ENCODE results near the gene KLF4. TPM values are rescaled to one million over a fixed set of nuclear protein-coding genes. Genes with fewer than 3 reads are reported as not detected.

KLF4 gene
- total RNA-seq, 3 donors from 2014 or later, result 0.35 to 0.56 (median 0.50) TPM

DNA sequence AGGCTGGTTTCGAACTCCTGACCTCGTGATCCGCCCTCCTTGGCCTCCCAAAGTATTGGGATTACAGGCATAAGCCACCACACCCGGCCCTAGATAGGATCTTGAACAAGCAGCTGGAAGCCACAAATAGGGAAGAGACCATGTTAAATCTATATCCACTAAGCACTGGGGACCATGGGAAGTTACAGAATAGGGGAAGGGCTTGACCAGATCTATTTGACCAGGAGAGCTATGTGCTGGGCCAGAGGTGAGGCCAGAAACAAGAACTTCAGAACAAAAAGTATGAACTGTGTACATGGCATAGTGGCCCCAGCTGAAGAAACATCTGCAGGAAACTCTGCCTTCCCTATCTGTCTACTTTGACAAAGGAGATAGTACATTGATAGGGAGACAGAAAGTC, 10.8 kb downstream of the KLF4 start:
- DNase-seq (no peak), ATAC-seq (no peak)
- Mint-ChIP-seq H3K4me1 (ENCODE audit: low read depth) (no peaks in the 10 kb centered on the region), H3K9me3 (no peaks in the 10 kb centered on the region), H3K36me3 (ENCODE audit: insufficient read depth) (no peaks in the 10 kb centered on the region), H3K4me3 (no peak overlapping the region), H3K27me3 (ENCODE audit: low read depth) (peaks cover 13% of the 10 kb centered on the region)

- Mint-ChIP-seq H3K9me3 (no peaks in the 10 kb centered on the region), H3K4me3 (no peak overlapping the region), H3K4me1 (ENCODE audit: low read depth) (no peaks in the 10 kb centered on the region), H3K27me3 (ENCODE audit: low read depth) (peaks cover 9% of the 10 kb centered on the region), H3K36me3 (ENCODE audit: insufficient read depth) (no peaks in the 10 kb centered on the region)
- DNase-seq, result no peak
- ATAC-seq, result no peak
Measured at GRCh38 chr9:107474124-107474523, 15.4 kb downstream of the KLF4 start.

DNA sequence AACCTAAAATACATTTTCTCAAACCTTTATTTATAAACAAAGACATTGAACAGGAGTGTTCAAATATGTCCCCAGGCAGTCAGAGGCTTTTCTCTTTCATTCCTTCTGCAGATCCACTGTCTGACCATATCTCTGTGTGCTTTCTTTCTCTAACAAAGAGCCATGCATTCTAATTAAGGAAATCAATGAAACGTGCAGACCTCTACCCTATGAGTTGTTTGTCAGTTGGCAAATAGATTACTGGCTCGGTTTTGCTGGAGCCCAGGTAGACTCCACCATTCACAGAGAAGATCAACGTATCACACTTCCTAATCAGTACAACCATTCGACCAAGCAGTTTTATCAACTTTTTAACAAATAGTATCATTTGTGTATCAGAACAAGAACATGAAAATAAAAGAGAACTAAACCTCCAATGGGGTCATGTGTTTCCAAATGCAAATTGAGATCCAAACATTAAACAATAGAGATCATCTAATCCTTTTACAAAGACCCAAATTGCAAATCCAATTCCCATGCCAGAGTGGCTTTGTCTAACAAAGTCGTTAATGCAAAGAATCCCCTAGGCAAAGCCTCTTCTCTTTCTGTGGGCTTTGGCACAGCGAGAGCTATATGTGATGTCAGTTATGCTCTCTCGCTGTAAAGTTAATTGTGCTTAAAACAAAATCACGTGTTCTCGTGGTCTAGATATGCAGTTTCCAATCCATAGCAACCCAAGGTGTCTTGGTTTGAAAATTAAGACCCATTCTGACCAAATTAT, 16.8 kb downstream of the KLF4 start:
- no peak for DNase-seq
- Mint-ChIP-seq H3K36me3 (ENCODE audit: insufficient read depth) (no peaks in the 10 kb centered on the region), H3K27me3 (ENCODE audit: low read depth) (peaks cover 11% of the 10 kb centered on the region), H3K4me3 (no peak overlapping the region), H3K9me3 (no peaks in the 10 kb centered on the region), H3K4me1 (ENCODE audit: low read depth) (no peaks in the 10 kb centered on the region)
- no peak for ATAC-seq

- Mint-ChIP-seq H3K27me3 (ENCODE audit: low read depth) (peaks cover 20% of the 10 kb centered on the region), H3K4me1 (ENCODE audit: low read depth) (no peaks in the 10 kb centered on the region), H3K9me3 (no peaks in the 10 kb centered on the region), H3K4me3 (no peak overlapping the region), H3K36me3 (ENCODE audit: insufficient read depth) (no peaks in the 10 kb centered on the region)
- DNase-seq, result no peak
- ATAC-seq, result no peak
Measured at GRCh38 chr9:107471552-107471951, 18.0 kb downstream of the KLF4 start.

DNA sequence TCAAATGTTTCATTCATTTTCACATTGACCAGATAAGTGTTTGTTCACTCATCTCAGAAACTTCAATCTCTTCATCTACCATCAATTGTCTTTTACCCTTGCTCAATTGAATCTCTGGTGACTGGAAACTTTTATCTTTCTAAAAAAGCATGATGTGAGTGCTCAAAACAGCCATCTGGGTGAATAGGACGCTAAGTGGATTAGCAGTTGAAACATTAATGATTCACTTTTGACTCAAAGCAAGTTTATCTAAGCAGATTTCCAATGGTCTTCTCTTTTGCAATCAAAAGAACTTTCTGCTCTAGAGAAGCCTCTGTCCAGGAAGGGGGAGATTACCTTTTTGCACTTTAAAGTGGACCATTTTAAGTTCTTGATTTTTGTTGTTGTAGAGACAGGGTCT, 22.2 kb downstream of the KLF4 start:
- Mint-ChIP-seq H3K4me3 (no peak overlapping the region), H3K36me3 (ENCODE audit: insufficient read depth) (no peaks in the 10 kb centered on the region), H3K4me1 (ENCODE audit: low read depth) (peaks cover 5% of the 10 kb centered on the region), H3K9me3 (no peaks in the 10 kb centered on the region), H3K27me3 (ENCODE audit: low read depth) (peaks cover 52% of the 10 kb centered on the region)
- DNase-seq, result no peak
- no peak for ATAC-seq

- ATAC-seq, result no peak
- DNase-seq, result no peak
- Mint-ChIP-seq H3K4me3 (no peak overlapping the region), H3K9me3 (no peaks in the 10 kb centered on the region), H3K4me1 (ENCODE audit: low read depth) (peaks cover 5% of the 10 kb centered on the region), H3K36me3 (ENCODE audit: insufficient read depth) (no peaks in the 10 kb centered on the region), H3K27me3 (ENCODE audit: low read depth) (peaks cover 54% of the 10 kb centered on the region)
Measured at GRCh38 chr9:107466826-107467225, 22.7 kb downstream of the KLF4 start.

DNA sequence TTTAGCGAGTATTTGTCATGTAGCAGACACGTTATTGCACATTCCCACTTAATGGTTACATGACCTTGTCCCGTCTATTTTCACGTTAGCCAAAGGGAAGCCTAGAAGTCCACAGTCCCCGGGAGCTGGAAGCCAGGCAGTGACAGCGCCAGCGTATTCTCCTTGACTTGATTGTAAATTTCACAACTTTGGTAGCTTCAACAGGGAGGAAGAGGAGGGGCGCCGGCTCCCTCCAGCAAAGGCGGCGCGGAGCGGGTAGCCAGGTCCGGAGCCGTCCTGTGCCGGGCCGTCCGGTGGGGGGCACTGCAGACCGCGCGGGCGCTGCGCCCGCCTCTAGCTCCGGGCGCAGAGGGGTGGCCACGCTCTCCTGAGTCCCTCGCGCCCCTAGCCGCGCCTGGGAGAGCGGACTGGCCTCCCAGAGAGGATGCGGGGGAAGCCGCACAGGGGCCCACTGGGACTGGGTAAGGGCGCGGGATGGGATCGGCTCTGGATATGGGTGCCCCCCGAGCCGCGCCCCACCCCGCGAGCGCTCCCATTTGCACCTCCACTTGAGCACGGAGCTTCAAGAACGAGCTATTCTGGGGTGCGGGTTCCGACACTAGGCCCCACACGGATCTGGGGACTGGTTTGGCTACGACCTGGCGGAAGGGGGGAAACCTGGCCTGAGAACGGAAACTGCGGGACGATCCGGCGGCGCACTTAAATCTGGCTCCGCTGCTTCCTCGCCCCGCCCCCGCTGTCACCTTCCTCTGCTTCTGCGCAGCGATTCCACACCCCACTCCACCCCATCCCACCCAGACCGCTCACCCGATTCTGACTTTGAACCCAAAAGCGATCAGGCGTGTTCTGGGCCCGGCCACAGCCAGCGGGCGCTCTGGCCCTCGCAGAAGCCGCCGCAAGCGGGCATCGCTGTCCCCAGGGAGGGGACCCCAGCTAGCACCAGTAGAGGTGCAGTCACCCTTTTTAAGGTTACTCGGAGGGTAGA, 23.8 kb downstream of the KLF4 start:
- Mint-ChIP-seq H3K9me3 (no peaks in the 10 kb centered on the region), H3K36me3 (ENCODE audit: insufficient read depth) (no peaks in the 10 kb centered on the region), H3K4me1 (ENCODE audit: low read depth) (peaks cover 5% of the 10 kb centered on the region), H3K4me3 (peak overlapping the region; percentile 47), H3K27me3 (ENCODE audit: low read depth) (peaks cover 62% of the 10 kb centered on the region)
- ATAC-seq, result peak; percentile 72 to 79
- DNase-seq, result no peak

GRCh38 chr9:107464516-107464915, 25.1 kb downstream of the KLF4 start:
- DNase-seq, result no peak
- H3K36me3 Mint-ChIP-seq (ENCODE audit: insufficient read depth), result no peaks in the 10 kb centered on the region
- peaks cover 62% of the 10 kb centered on the region for H3K27me3 Mint-ChIP-seq (ENCODE audit: low read depth)
- no peaks in the 10 kb centered on the region for H3K9me3 Mint-ChIP-seq
- no peak overlapping the region for H3K4me3 Mint-ChIP-seq
- peaks cover 5% of the 10 kb centered on the region for H3K4me1 Mint-ChIP-seq (ENCODE audit: low read depth)
- no peak for ATAC-seq

DNA sequence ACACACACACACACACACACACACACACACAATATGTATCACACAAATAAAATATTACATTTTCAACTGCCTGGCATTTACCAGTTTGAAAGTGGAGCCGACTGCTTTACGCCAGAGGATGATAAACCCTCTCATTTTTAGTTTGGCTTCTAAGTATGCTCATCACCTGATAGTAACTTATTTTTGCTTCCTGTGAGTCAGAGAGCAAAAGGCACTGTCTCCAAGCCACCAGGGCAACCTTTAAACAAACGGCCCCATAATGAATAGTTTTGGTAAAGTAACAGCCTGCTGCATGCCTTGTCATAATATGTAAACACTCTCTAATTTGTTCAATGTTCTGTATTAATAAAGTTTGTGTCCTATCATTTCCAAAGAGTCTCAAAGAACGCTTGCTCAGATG, 26.9 kb downstream of the KLF4 start:
- no peak for ATAC-seq
- no peak overlapping the region for H3K4me3 Mint-ChIP-seq
- H3K36me3 Mint-ChIP-seq (ENCODE audit: insufficient read depth), result no peaks in the 10 kb centered on the region
- no peak for DNase-seq
- peaks cover 5% of the 10 kb centered on the region for H3K4me1 Mint-ChIP-seq (ENCODE audit: low read depth)
- H3K9me3 Mint-ChIP-seq, result no peaks in the 10 kb centered on the region
- H3K27me3 Mint-ChIP-seq (ENCODE audit: low read depth), result peaks cover 53% of the 10 kb centered on the region

DNA sequence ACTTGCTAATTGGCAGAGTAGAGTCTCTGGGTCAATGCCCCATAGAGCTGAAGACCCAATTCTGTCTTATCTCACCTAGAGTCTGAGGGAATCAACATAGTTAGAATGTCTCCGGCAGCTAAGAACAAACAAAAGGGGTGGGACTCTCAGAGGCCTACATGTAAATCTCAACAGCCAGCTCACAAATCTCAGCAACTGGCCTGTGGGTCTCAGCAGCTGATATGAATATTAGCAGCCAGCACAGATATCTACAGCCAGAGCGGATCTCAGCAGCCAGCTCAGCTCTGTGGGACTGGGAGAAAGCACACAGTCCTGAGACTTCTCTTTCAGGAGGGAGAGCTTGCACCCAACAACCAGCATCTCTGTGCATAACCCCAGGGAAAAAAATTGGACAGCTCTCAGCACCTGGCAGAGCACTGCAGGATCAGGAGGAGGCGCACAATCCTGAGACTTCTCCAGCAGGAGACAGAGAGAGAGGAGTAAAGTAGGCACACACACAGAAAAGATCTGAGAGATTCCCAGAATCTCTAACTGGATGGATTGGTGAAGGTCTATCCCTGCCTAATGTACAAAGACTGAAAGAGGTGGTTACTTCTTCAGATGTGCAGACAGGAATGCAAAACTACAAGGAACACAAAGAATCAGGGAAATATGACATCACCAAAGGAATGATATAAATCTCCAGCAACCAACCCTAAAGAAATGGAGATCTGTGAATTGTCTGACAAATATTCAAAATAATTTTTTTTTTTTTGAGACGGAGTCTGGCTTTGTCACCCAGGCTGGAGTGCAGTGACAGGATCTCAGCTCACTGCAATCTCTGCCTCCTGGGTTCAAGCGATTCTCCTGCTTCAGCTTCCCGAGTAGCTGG, 29.2 kb downstream of the KLF4 start:
- Mint-ChIP-seq H3K9me3 (no peaks in the 10 kb centered on the region), H3K4me3 (no peak overlapping the region), H3K36me3 (ENCODE audit: insufficient read depth) (no peaks in the 10 kb centered on the region), H3K4me1 (ENCODE audit: low read depth) (peaks cover 4% of the 10 kb centered on the region), H3K27me3 (ENCODE audit: low read depth) (peaks cover 40% of the 10 kb centered on the region)
- ATAC-seq (no peak), DNase-seq (no peak)

DNA sequence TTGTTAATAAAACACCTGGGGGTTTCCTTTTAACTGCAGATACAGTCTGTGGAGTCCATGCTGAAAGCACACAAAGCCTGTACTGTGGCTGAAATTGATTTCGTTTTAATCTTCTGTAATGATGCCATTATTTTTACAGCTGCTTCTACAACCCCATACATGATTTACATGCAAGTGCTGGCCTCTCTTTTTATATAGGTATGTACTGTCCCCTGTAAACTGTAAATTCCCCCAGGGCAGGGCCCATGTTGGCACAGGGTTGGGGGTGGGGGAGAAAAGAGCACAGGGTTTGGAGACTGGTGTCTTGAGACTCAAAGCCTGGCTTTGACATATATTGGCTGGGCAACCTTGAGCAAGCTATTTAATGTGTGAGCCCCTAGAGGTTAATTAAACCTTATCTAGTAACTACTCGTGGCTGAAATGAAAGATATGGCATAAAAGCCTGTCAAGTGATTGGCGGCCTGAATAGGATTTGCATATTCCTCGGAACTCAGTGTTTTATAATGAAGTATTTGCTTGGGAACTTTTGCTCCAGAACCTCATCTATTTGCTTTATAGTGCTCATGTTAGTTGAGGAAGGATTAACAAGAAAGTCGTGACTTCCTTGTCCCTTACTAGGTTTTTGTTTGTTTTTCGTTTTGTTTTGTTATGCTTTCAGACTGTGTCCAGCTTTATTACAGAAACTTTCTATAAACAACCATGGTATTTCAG, 34.0 kb downstream of the KLF4 start:
- Mint-ChIP-seq H3K9me3 (no peaks in the 10 kb centered on the region), H3K27me3 (ENCODE audit: low read depth) (peaks cover 9% of the 10 kb centered on the region), H3K4me3 (no peak overlapping the region), H3K36me3 (ENCODE audit: insufficient read depth) (no peaks in the 10 kb centered on the region), H3K4me1 (ENCODE audit: low read depth) (no peaks in the 10 kb centered on the region)
- ATAC-seq (no peak), DNase-seq (no peak)

- no peaks in the 10 kb centered on the region for H3K9me3 Mint-ChIP-seq
- H3K4me3 Mint-ChIP-seq, result no peak overlapping the region
- H3K27me3 Mint-ChIP-seq (ENCODE audit: low read depth), result peaks cover 9% of the 10 kb centered on the region
- no peak for DNase-seq
- H3K36me3 Mint-ChIP-seq (ENCODE audit: insufficient read depth), result no peaks in the 10 kb centered on the region
- ATAC-seq, result no peak
- H3K4me1 Mint-ChIP-seq (ENCODE audit: low read depth), result no peaks in the 10 kb centered on the region
Measured at GRCh38 chr9:107453479-107453878, 36.1 kb downstream of the KLF4 start.

GRCh38 chr9:107447834-107448233, 41.7 kb downstream of the KLF4 start:
- H3K9me3 Mint-ChIP-seq, result no peaks in the 10 kb centered on the region
- H3K27me3 Mint-ChIP-seq (ENCODE audit: low read depth), result peaks cover 4% of the 10 kb centered on the region
- H3K4me3 Mint-ChIP-seq, result no peak overlapping the region
- no peak for DNase-seq
- H3K4me1 Mint-ChIP-seq (ENCODE audit: low read depth), result no peaks in the 10 kb centered on the region
- H3K36me3 Mint-ChIP-seq (ENCODE audit: insufficient read depth), result no peaks in the 10 kb centered on the region
- ATAC-seq, result no peak
